Measurements from ENCODE around the gene HRAS.

GRCh38 chr11:520428-521176 lies 14.8 kb downstream of the HRAS start:
- TF ChIP-seq EZH2 (IDR thresholded peaks at IDR 0.05; ENCODE audit: borderline replicate concordance, low read length) (no peak), CTCF (conservative IDR thresholded peaks at IDR 0.05 in 1 of 2, IDR thresholded peaks at IDR 0.05 in 1 of 2; ENCODE audit: extremely low read depth in 1 of 2, insufficient read depth in 1 of 2, low read depth in 1 of 2, low read length in 2 of 2) (no peak)

Measured in mammary epithelial cell (primary cell).